Uterine smooth muscle cell (primary cell): ENCODE measurements around the gene GJA9. TPM values are rescaled to one million over a fixed set of nuclear protein-coding genes. Genes with fewer than 3 reads are reported as not detected.

Experiments used
- total RNA-seq: library from RNA; depleted of rRNA; stranded (reverse); fragments of >200 nt; gene quantifications from 2 replicates; pipeline ENCODE4 v1.2.3, GENCODE V29; 2014

GJA9 gene
- total RNA-seq: 0.11 and 0.12 TPM in 2 replicates

DNA sequence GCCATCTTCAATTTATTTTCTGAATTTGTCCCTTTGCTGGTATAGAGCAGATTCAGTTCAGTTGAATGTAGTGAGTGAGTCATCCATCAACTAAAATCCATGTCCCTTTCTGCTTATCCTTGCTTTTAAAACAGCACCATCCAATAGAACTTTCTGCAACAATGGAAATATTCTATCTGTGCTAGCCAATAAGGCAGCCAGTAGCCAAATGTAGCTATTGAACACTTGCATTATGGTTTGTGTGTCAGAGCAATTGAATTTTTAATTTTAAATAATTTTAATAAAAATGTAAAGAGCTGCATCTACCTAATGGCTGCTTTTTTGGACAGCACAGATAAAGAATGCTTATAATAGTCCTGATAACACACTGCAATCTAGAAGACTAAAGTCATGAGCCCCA lies at the start of gene GJA9:
GJA9 (minus strand) TSS at position 101 of the 400 bp plus-strand sequence. CDS start 5,489 bp downstream, outside the sequence.

DNA sequence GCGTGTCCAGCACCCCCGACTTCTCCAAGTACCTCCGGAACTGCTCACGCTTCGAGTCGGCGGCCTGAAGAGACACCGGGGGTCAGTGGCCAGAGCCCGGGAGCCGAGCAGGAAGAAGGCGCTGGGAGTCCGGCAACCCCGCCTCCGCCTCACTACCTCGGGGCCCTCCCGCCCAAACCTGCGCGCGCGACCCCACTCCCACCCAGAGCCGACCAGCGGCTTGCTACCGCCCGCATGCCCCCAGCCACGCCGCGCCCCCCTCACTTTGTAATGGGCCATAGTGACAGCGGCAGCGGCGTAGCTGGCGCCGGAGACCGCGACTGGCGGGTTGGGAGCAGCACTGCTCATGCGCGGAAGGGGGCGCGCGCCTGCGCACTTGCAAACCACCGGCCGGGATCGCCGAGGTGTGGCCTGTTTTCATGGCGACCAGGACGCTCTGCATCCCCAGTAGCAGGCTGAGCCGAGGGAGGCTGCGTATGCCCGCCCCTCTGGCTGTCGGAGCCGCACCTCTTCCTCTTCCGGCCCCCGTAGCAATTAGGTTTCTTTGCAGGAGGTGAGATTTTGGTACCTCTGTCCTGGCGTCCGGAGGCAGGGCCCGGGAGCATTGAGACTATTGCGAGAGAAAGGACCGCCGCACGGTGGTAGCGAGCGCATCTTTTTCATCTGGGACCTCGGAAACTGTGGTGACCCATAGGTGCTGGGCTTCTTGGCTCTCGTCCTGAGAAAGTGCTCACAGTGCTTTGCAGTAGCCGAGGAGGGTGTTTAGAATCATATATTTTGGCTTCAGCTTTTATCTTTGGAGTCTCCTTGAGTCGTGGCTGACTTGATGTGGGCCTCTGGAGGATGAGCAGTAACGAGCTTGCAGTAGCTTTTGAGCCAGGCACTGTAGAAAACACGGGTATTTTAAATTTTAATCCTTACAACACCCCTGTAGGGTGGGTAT lies 8.1 kb downstream of the GJA9 start, which contains the start of gene MYCBP:
MYCBP (minus strand) TSS at position 322 of the 943 bp plus-strand sequence; CDS start at position 279, 43 bp downstream.

DNA sequence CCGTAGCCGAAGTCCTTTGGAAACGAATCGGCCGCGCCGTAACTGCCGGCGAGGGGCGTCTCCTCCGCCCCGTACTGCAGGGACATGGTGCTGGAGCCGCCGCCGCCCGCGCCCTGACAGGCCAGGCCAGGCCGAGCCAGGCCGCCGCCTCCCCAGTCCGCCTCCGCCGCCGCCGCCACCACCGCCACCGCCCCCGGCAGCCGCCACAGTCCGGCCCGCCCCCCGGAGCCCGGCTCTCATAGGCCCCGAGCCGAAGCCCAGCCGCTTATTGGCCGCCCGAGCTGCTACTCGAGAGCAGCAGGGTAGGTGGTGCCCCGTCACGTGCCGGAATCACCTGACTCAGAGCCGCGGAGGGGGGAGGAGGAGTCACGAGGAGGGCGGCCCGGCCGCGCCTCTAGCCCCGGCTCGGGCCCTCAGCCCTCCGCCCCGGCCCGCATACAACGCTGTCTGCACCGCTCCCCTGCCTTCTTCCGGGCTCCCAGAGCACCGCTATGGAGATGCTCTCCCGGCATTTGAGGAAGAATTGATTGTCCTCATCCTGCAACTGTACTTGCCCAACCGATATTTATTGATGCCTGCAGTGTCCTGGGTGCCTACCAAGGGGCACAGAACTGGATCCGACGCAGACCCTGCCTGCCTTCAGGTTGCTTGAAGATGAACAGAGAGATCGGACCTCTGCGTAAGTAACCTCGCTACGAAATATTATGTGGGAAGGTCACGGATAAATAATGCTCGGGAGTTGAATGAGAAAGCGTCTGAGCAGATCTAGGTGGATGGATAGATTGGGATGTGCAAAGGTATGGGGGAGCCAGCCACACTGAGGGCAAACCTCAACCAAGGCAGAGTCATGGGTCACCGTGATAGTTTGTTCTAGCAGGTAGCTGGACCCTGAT lies 21.6 kb downstream of the GJA9 start, which contains the start of gene RRAGC:
RRAGC (minus strand) TSS at position 212 of the 893 bp plus-strand sequence; CDS start at position 86, 126 bp downstream.

Other genes starting within 250 kb of the GJA9 start
- 35.5 and 40.4 TPM in 2 replicates for gene RRAGC, start 21.8 kb downstream of the GJA9 start, total RNA-seq
- 6.4 and 12.4 TPM in 2 replicates for gene MYCBP, start 8.2 kb downstream of the GJA9 start, total RNA-seq
- gene RHBDL2, start 60.2 kb upstream of the GJA9 start, total RNA-seq: 0.25 and 0.77 TPM in 2 replicates
- 36.9 and 40.9 TPM in 2 replicates for gene AKIRIN1, start 109.7 kb upstream of the GJA9 start, total RNA-seq
- gene NDUFS5, start 144.8 kb upstream of the GJA9 start, total RNA-seq: 508 and 624 TPM in 2 replicates